ENCODE results near the gene ICA1. TPM values are rescaled to one million over a fixed set of nuclear protein-coding genes. Genes with fewer than 3 reads are reported as not detected.
"Not testable (repeated sequence)": the region's sequence is repeated elsewhere in the genome, so short reads cannot be mapped to it uniquely, and the experiment has no call there.

Gene ICA1
- total RNA-seq, 2 experiments from 2014 or later, result 0.62 to 0.96 TPM

GRCh38 chr7:8078418-8078817, 183.5 kb downstream of the ICA1 start:
- no peak for DNase-seq
- Mint-ChIP-seq H3K36me3 (peaks cover 1% of the 10 kb centered on the region), H3K4me1 (no peaks in the 10 kb centered on the region), H3K27ac (no peak overlapping the region), H3K27me3 (no peaks in the 10 kb centered on the region), H3K9me3 (no peaks in the 10 kb centered on the region), H3K4me3 (no peak overlapping the region)

GRCh38 chr7:8070451-8071180, 191.4 kb downstream of the ICA1 start:
- DNase-seq, result no peak
- no peak overlapping the region for H3K4me3 Mint-ChIP-seq
- H3K9me3 Mint-ChIP-seq, result no peaks in the 10 kb centered on the region
- no peak overlapping the region for H3K27ac Mint-ChIP-seq
- H3K36me3 Mint-ChIP-seq, result peaks cover 14% of the 10 kb centered on the region
- peaks cover 22% of the 10 kb centered on the region for H3K4me1 Mint-ChIP-seq
- H3K27me3 Mint-ChIP-seq, result no peaks in the 10 kb centered on the region

- Mint-ChIP-seq H3K4me1 (peaks cover 28% of the 10 kb centered on the region), H3K27ac (no peak overlapping the region), H3K27me3 (no peaks in the 10 kb centered on the region), H3K36me3 (peaks cover 19% of the 10 kb centered on the region), H3K4me3 (no peak overlapping the region), H3K9me3 (peaks cover 2% of the 10 kb centered on the region)
- no peak for DNase-seq
These were observed 192.9 kb downstream of the ICA1 start for GRCh38 chr7:8068892-8069686.

- Mint-ChIP-seq H3K27me3 (no peaks in the 10 kb centered on the region), H3K9me3 (peaks cover 3% of the 10 kb centered on the region), H3K4me3 (no peak overlapping the region), H3K36me3 (peaks cover 31% of the 10 kb centered on the region), H3K4me1 (peaks cover 19% of the 10 kb centered on the region), H3K27ac (no peak overlapping the region)
- DNase-seq, result no peak
These were observed 196.6 kb downstream of the ICA1 start for GRCh38 chr7:8065356-8065813.

GRCh38 chr7:8064828-8065227, 197.1 kb downstream of the ICA1 start:
- no peak overlapping the region for H3K27ac Mint-ChIP-seq
- H3K27me3 Mint-ChIP-seq, result no peaks in the 10 kb centered on the region
- peaks cover 19% of the 10 kb centered on the region for H3K4me1 Mint-ChIP-seq
- peaks cover 31% of the 10 kb centered on the region for H3K36me3 Mint-ChIP-seq
- DNase-seq, result no peak
- H3K4me3 Mint-ChIP-seq, result no peak overlapping the region
- H3K9me3 Mint-ChIP-seq, result peaks cover 3% of the 10 kb centered on the region

- no peak for DNase-seq
- Mint-ChIP-seq H3K9me3 (peaks cover 3% of the 10 kb centered on the region), H3K27ac (no peak overlapping the region), H3K4me1 (peaks cover 22% of the 10 kb centered on the region), H3K27me3 (no peaks in the 10 kb centered on the region), H3K36me3 (peaks cover 30% of the 10 kb centered on the region), H3K4me3 (no peak overlapping the region)
These were observed 198.2 kb downstream of the ICA1 start for GRCh38 chr7:8063706-8064297.

- not testable (repeated sequence) for DNase-seq, H3K27me3 Mint-ChIP-seq, H3K27ac Mint-ChIP-seq, H3K4me3 Mint-ChIP-seq, H3K9me3 Mint-ChIP-seq
- Mint-ChIP-seq H3K36me3 (peaks cover 30% of the 10 kb centered on the region), H3K4me1 (peaks cover 17% of the 10 kb centered on the region)
These were observed 198.7 kb downstream of the ICA1 start for GRCh38 chr7:8063300-8063699.

Other genes starting within 250 kb of the ICA1 start
- not detected for gene NXPH1, start 171.4 kb upstream of the ICA1 start, total RNA-seq